PC-9 (cell line): Measurements from ENCODE around the gene ATP2C2. TPM values are rescaled to one million over a fixed set of nuclear protein-coding genes. Genes with fewer than 3 reads are reported as not detected.

Source experiments
- BruUV-seq: library from RNA; stranded (reverse); fragments of 400-500 nt; replicated peaks from 2 replicates; lab custom pipeline; 2021; lab: Mats Ljungman, UMichigan
- CTCF ChIA-PET: fragments of 300-600 bp; sonication (Branson Sonifier 250); formaldehyde crosslinking; loops from one replicate; lab custom pipeline; 2022; ENCODE audit warnings: antibody characterized with exemption; lab: Charles Lee
- POLR2A ChIA-PET: fragments of 300-600 bp; sonication (Branson Sonifier 250); formaldehyde crosslinking; loops from one replicate; lab custom pipeline; 2022; ENCODE audit warnings: antibody characterized with exemption; ENCODE audit not compliant: unreplicated experiment; lab: Charles Lee
- DNase-seq, 2 experiments: peaks; one replicate each; pipeline versions ENCODE4 v3.0.0 to v3.0.0-alpha.2; 2015 to 2022; ENCODE audit warnings: mixed read lengths in 1 of 2
- H2AFZ ChIP-seq: fragments of 200-600 bp; sonication (generic); 2 replicates; pipeline ENCODE4 v1.8.1; 2017; ENCODE audit warnings: antibody characterized with exemption
- H3F3A ChIP-seq: fragments of 200-600 bp; sonication (generic); 2 replicates; pipeline ENCODE4 v1.8.1; 2017; ENCODE audit warnings: antibody characterized with exemption, mild to moderate bottlenecking, low read depth; ENCODE audit not compliant: insufficient read depth
- H3K27ac ChIP-seq: fragments of 200-600 bp; sonication (generic); 2 replicates; pipeline ENCODE4 v1.6.1; 2016; ENCODE audit warnings: mixed run types
- H3K27me3 ChIP-seq: fragments of 200-600 bp; sonication (generic); 2 replicates; pipeline ENCODE4 v1.6.1; 2016; ENCODE audit warnings: low read depth, mixed run types; ENCODE audit not compliant: insufficient read depth
- H3K36me3 ChIP-seq: fragments of 200-600 bp; sonication (generic); 2 replicates; pipeline ENCODE4 v1.6.1; 2016; ENCODE audit warnings: low read depth, mixed run types
- H3K4me1 ChIP-seq: fragments of 200-600 bp; sonication (generic); replicated peaks from 2 replicates; pipeline ENCODE4 v1.6.1; 2016; ENCODE audit warnings: mixed run types; ENCODE audit not compliant: insufficient read depth
- H3K4me2 ChIP-seq: fragments of 200-600 bp; sonication (generic); 2 replicates; pipeline ENCODE4 v1.6.1; 2017; ENCODE audit warnings: mixed run types
- H3K4me3 ChIP-seq: fragments of 200-600 bp; sonication (generic); 2 replicates; pipeline ENCODE4 v1.6.1; 2016; ENCODE audit warnings: mixed run types
- H3K79me2 ChIP-seq: fragments of 200-600 bp; sonication (generic); 2 replicates; pipeline ENCODE4 v1.6.1; 2017; ENCODE audit warnings: low read depth, mixed run types
- H3K9me2 ChIP-seq: fragments of 200-600 bp; sonication (generic); 2 replicates; pipeline ENCODE4 v1.8.1; 2017; ENCODE audit warnings: mild to moderate bottlenecking; ENCODE audit not compliant: insufficient read depth
- H3K9me3 ChIP-seq: fragments of 200-600 bp; sonication (generic); 2 replicates; pipeline ENCODE4 v1.8.1; 2016; ENCODE audit warnings: low read depth; ENCODE audit not compliant: insufficient read depth
- H4K20me1 ChIP-seq: fragments of 200-600 bp; sonication (generic); 2 replicates; pipeline ENCODE4 v1.8.1; 2017; ENCODE audit not compliant: insufficient read depth
- CTCF ChIP-seq: fragments of 200-600 bp; sonication (generic); conservative IDR thresholded peaks from 2 replicates; pipeline ENCODE4 v1.6.1; 2017; ENCODE audit warnings: mixed run types, antibody characterized with exemption, mild to moderate bottlenecking, moderate library complexity
- EZH2 ChIP-seq: fragments of 200-600 bp; sonication (generic); IDR thresholded peaks from 2 replicates; pipeline ENCODE4 v1.8.0; 2017; ENCODE audit warnings: antibody characterized with exemption, low read depth
- intact Hi-C: fragments of 100-400 bp; cut with micrococcal nuclease; formaldehyde crosslinking; loops from one replicate; pipeline ENCODE4 v1.10.0; 2022; ENCODE audit not compliant: unreplicated experiment
- total RNA-seq: library from RNA; stranded (reverse); gene quantifications from 2 replicates; pipeline ENCODE4 v1.2.3, GENCODE V29; 2021

ATP2C2 gene
- total RNA-seq, 1 experiment from 2014 or later: 17.2 TPM

DNA sequence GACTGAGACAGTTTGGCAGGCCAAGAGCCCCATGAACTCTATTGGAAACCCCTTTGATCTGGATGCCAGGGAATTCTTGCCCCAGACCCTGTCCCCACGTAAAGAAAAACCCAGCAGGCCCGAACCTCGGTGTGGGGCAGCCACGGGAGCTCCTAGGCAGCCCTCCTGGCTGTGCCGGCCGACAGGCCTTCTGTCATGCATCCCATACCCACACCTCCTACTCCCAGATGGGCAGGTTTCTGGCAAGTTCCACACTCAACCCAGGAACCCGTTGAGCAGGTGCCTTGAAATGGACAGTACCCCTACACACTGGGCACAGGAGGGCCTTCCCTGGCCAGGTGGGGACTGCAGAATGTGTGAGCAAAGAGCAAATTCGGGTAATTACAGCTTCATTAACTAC is 23.6 kb upstream of the ATP2C2 start:
- ChIA-PET POLR2A (no interaction called here), CTCF (no interaction called here)
- peaks cover 12% of the 10 kb centered on the region for H3K4me1 ChIP-seq
- H3K27me3 ChIP-seq: no peaks in the 10 kb centered on the region
- DNase-seq: no peak
- no peak for TF ChIP-seq CTCF
- TF ChIP-seq EZH2: no peak
- intact Hi-C loops: no loop called here
- H3K9me2 ChIP-seq: no peaks in the 10 kb centered on the region
- no peak overlapping the region for H3K4me2 ChIP-seq
- H2AFZ ChIP-seq: no peak overlapping the region
- H3K9me3 ChIP-seq: no peaks in the 10 kb centered on the region
- no peaks in the 10 kb centered on the region for H4K20me1 ChIP-seq
- H3F3A ChIP-seq: peaks cover 4% of the 10 kb centered on the region; the same call in 1 of the 2 replicates
- H3K27ac ChIP-seq: no peak overlapping the region
- no peaks in the 10 kb centered on the region for H3K36me3 ChIP-seq
- no peaks in the 10 kb centered on the region for H3K79me2 ChIP-seq
- H3K4me3 ChIP-seq: no peak overlapping the region
- no TSS peak for BruUV-seq

GRCh38 chr16:84347161-84347560 is 21.2 kb upstream of the ATP2C2 start:
- no peak overlapping the region for H2AFZ ChIP-seq
- no peaks in the 10 kb centered on the region for H3K9me3 ChIP-seq
- H3K79me2 ChIP-seq: no peaks in the 10 kb centered on the region
- TF ChIP-seq EZH2: no peak
- TF ChIP-seq CTCF: no peak
- H3K9me2 ChIP-seq: no peaks in the 10 kb centered on the region
- H3K36me3 ChIP-seq: no peaks in the 10 kb centered on the region
- ChIA-PET CTCF (no interaction called here), POLR2A (no interaction called here)
- no peak overlapping the region for H3K27ac ChIP-seq
- no peak overlapping the region for H3K4me2 ChIP-seq
- no peaks in the 10 kb centered on the region for H3K4me1 ChIP-seq
- H3K4me3 ChIP-seq: no peak overlapping the region
- H3K27me3 ChIP-seq: no peaks in the 10 kb centered on the region
- no TSS peak for BruUV-seq
- intact Hi-C loops: no loop called here
- peaks cover 4% of the 10 kb centered on the region; the same call in 1 of the 2 replicates for H3F3A ChIP-seq
- DNase-seq: no peak
- no peaks in the 10 kb centered on the region for H4K20me1 ChIP-seq

GRCh38 chr16:84348386-84348888 is 19.9 kb upstream of the ATP2C2 start:
- no TSS peak for BruUV-seq
- DNase-seq: no peak
- H3K9me2 ChIP-seq: no peaks in the 10 kb centered on the region
- no peak overlapping the region for H2AFZ ChIP-seq
- no peaks in the 10 kb centered on the region for H4K20me1 ChIP-seq
- TF ChIP-seq CTCF (no peak), EZH2 (no peak)
- H3K79me2 ChIP-seq: no peaks in the 10 kb centered on the region
- H3K4me2 ChIP-seq: no peak overlapping the region
- H3K4me1 ChIP-seq: peaks cover under 1% of the 10 kb centered on the region; the same call in 1 of the 2 replicates
- ChIA-PET CTCF (no interaction called here), POLR2A (no interaction called here)
- H3K9me3 ChIP-seq: no peaks in the 10 kb centered on the region
- no peaks in the 10 kb centered on the region for H3F3A ChIP-seq
- H3K36me3 ChIP-seq: no peaks in the 10 kb centered on the region
- intact Hi-C loops: no loop called here
- H3K27ac ChIP-seq: no peak overlapping the region
- H3K4me3 ChIP-seq: no peak overlapping the region
- no peaks in the 10 kb centered on the region for H3K27me3 ChIP-seq
